Raji (cell line): Measurements from ENCODE around the gene INHBC.
A peak's percentile ranks its signal among the peaks of the same experiment; 100 is the strongest.

Source experiments
- POLR2A ChIP-seq: IDR thresholded peaks from 2 replicates; pipeline ENCODE4 v1.6.1; 2011; ENCODE audit warnings: low read depth, low read length, control low read depth; ENCODE audit not compliant: insufficient read depth

The INHBC gene

DNA sequence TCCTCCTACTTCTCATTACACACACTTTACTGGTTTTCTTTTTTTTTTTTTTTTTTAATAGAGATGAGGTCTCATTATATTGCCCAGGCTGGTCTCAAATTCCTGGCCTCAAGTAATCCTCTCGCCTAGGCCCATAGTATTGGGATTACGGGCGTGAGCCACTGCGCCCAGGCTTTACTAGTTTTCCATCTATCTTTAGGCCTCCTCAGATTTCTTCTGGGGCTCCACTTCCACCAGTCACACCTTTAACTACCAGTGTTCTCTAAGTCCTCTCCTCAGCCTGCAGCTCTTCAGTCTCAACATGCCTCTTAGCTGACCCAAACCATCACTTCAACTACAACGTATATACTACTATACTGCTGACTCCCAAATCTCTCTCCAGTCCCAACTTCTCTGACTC, 14.1 kb upstream of the INHBC start:
- TF ChIP-seq POLR2A = no peak

DNA sequence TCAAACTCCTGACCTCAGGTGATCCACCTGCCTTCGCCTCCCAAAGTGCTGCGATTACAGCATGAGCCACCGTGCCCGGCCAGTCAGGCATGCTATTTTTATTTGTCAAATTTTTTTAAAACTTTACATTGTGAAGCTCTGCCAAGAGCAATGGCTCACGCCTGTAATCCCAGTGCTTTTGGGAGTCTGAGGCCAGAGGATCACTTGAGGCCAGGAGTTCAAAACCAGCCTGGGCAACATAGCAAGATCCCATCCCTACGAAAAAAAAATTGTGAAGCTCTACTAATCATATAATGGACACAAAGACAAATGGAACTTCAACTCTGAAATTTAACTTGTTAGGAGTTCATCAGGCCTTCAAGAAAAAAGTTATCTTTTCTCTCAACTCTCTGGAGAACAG, 5.6 kb upstream of the INHBC start:
- no peak for TF ChIP-seq POLR2A

DNA sequence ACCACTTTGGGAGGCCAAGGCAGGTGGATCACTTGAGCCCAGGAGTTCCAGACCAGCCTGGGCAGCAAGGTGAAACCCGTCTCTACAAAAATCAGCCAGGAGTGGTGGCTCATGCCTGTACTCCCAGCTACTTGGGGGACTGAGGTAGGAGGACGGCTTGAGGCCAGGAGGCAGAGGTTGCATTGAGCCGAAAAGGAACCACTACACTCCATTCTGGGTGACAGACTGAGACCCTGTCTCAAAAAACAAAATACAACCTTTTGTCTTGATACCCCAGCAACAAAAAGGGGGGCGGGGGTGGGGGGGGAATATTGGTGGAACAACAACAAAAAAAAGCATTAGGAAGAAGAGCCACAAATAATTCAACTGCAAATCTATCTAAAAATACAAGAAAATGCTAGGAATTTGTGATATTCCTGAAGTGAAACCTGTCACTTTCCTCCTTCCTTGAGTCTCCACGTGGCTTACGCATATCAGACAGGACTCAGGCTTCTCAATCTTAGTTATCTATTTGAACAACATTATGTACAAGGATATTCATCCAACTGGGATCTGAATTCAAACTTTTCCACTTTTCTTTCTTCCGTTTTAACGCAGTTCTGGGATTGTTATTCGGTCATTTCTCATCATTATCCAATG, 5.0 kb upstream of the INHBC start:
- TF ChIP-seq POLR2A = no peak

DNA sequence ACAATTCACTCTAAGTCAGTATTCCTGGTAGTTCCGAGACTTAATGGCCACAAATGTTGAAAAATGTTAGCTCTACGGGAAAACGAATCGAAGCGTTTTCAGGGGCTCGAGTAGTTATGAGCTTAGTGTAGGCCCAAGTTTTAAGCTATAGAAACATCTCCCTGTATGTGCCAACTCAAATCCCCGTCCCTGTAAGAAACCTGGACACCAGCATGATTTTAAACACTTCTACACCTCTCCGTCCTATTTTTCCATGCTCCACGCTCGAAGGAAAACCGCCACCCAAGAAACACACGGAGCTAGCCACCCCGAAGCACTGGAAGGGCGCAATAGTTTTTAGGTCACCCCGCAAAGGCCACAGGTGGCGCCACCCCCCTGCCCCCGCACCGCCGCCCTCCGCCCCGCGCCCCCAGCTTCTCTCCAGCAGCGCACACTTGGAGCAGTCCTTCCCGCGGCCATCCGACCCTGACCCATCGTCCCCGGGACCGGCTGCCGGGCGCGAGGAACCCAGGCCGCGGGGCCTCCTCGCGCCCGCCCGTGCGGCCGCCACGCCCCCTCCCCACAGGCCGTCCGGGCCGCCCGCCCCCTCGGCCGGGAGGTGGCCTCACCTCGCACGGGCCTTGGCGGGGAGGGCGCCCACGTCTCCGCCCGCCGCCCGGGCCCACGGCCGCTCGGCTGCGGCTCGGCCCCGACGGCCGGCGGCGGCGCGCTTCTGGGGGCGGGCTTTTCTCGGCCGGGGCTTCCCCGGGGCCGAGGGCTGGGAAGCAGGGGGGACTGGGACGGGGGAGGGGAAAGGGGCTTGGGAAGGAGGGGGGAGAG, 4.3 kb upstream of the INHBC start:
- peak; percentile 21; the same call in 1 of the 2 replicates for TF ChIP-seq POLR2A

DNA sequence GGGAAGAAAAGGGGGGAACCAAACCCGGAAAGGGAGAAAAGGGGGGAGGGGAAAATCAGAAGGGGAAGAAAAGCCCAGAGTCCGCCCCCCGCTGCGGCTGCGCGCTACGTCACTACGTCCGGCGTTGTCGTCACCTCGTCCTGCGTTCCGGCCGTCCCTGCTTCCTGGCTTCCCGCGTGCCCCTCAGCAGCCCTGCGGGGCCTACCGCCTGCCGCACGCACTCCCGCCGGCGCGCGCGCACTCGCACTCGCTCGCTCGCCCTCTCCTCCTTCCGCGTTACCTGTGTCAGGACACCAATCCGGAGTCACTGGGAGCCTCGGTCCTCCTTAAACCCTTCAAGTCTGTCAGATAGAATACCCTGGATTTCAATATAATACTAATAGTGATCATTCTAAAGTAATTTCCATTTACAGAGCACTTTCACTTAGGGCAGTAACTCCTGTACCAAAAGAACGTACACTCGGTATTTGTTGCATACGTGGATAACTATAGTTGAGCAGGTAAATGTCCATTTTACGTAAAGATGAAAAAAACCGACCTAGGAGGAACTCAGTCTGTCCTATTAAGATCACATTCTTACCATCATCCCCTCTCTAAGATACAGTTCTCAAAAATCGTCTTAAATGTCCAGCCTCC, 3.5 kb upstream of the INHBC start, which contains the start of gene R3HDM2:
R3HDM2 (minus strand) TSS at position 113 of the 636 bp plus-strand sequence. CDS start 120,615 bp downstream, outside the sequence.
- TF ChIP-seq POLR2A = peak; percentile 97

DNA sequence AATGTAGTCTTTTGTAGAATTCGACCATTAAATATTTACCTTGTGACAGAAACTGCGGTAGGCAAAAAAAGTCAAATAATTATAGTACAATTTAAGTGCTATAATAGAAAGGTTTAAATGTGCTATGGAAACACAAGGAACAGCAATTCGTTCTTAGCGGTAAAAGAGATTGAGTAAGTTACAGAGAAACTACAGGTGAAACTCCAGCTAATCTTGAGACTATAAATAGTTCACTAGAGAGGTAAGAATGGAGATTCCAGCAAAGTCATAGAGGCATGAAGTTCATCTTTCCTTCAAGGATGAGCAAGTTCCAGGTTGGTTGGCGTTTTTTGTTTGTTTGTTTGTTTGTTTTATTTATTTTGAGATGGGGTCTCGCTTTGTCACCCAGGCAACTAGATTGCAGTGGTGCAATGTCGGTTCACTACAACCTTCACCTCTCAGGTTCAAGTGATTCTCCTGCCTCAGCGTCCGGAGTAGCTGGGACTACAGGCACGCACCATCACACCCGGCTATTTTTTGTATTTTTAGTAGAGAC, 2.9 kb upstream of the INHBC start:
- TF ChIP-seq POLR2A = no peak

DNA sequence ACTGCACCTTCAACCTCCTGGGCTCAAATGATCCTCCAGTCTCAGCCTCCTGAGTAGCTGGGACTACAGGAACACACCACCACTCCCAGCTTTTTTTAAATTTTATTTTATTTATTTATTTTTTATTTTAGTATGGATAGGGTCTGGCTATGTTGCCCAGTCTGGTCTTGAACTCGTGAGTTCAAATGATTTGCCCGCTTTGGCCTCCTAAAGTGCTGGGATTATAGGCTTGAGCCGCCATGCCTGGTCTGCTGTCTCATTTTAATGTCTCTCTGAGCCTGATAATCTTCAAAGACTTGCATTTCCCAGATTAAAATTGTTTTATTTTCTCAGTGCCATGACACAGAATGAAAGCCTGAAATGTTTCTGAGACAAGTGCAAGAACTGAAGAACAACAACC, 1.2 kb upstream of the INHBC start:
- no peak for TF ChIP-seq POLR2A

DNA sequence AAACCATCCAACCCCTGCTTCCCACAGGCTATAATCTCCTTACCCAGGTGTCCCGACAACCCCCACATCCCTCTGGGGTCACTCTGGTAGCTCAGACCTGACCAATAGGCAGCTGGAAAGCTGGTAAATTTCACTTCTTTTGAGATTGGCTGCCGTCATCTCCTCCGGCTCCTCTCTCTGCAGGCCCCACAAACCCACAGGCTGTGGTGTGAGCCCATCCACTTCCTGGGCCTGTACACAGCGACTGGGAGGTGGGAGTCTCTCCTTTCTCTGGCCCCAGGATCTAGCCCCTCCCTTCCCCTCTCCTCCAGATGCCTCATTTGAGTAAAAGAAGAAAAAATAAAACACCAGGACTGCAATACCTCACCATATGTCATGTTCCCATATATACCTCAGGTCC, 709 bp downstream of the INHBC start:
- TF ChIP-seq POLR2A = no peak

DNA sequence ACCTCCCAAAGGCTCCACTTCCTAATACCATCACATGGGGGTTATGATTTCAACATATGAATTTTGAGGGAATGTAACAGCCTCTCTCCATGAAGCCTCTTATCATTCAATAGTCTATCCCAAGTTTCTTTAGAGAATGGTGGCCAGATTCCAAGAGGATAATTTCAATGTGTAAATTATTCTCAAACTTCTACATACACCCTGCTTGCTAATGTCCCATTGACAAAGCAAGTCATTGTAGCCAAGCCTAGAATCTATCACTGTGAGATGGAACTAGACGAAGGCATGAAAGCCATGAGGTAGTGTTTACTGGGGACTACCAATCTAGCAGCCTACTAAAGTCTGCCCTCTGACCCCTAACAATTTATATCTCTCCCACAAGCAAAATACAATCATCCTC, 3.8 kb downstream of the INHBC start:
- TF ChIP-seq POLR2A = no peak

DNA sequence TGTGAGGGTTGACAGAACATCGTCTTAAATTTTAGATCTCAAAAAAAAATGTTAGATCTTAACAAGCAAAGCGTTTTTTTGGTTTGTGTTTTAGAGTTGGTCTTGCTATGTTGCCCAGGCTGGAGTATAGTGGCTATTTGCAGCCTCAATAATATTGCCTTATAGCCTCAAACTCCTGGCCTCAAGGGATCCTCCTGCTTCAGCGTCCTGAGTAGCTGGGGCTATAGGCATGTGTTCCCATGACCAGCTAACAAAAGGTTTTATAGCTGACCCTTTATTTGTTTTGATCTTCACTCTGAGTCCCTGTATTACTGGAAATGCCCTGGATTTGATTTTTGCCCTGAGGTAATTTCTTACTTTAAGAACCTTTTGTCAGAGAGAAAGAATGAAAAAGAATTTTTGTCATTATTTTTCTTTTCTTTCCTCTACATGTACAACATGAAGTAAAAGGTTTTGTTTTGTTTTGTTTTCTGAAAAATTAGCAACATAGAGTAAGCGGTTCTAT, 5.2 kb downstream of the INHBC start:
- no peak for TF ChIP-seq POLR2A

DNA sequence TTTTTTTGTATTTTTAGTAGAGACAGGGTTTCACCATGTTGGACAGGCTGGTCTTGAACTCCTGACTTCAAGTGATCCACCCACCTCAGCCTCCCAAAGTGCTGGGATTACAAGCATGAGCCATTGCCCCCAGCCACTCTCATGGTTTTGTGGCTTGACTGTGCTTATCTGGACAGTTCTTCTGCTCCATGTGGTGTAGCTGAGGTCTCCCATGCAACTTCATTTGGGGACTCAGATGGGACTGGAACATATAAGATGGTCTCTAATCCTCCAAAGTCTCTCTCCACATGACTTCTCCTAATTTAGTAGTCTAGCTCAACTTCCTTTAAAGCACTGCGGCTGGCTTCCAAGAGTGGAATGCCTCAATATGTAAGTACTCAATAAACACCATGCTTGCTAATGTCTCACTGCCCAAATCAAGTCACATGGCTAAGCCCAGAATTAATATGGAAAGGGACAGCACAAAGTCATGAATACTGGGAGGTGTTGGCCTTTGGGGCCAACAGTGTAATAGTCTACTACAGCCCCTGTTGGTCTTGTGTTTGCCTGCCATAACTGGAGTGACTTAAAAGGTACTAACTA, 7.4 kb downstream of the INHBC start:
- no peak for TF ChIP-seq POLR2A

DNA sequence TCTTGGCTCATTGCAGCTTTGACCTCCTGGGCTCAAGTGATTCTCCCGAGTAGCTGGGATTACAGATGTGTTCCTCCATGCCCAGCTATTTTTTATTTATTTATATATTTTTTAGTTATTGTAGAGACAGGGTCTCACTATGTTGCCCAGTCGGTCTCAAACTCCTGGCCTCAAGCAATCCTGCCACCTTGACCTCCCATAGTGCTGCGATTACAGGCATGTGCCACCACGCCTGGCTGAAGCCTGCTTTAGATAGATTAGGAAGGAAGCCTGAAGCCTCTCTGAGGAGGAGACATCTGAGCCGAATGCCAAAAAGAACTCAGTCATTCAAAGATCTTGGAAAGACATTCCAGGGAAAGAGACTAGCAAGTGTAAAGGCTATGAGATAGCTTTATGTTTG, 10.2 kb downstream of the INHBC start:
- TF ChIP-seq POLR2A = no peak

DNA sequence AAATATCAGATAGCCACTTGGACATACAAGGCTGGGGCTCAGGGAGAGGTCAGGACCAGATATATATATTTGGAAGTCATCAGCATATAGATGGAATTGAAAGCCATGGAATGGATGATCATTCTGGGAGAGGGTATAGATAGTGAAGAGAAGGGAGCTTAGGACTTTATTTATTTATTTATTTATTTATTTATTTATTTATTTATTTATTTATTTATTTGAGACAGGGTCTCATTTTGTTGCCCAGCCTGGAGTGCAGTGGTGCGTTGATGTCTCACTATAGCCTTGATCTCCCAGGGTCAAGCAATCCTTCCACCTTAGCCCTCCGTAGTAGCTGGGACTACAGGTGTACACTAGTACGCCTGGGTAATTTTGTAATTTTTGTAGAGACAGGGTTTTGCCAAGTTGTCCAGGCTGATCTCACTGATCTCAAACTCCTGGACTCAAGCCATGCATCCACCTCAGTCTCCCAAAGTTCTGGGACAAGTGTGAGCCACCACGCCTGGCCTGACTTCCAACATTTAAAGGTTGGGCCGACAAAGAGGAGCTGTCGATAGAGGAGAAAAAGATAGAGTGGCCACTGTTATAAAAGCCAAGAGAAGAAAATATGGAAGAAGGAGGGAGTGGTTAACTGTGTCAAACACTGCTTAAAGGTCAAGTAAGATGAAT, 11.8 kb downstream of the INHBC start:
- TF ChIP-seq POLR2A = no peak

DNA sequence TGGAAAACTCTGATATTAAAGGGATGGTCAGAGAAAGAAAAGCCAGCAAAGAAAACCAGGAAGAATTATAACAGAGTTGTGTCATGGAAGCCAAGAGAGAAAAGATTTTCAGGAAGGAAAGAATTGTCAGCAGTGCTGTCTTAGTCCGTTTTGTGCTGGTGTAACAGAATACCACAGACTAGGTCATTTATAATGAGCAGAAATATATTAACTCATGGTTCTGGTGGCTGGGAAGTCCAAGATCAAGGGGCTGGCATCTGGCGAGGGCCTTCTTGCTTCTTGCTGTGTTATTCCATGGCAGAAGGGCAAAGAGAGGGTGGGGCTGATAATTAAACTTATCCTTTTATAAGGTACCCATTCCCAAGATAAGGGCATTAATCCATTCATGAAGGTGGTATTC, 14.1 kb downstream of the INHBC start:
- no peak for TF ChIP-seq POLR2A

DNA sequence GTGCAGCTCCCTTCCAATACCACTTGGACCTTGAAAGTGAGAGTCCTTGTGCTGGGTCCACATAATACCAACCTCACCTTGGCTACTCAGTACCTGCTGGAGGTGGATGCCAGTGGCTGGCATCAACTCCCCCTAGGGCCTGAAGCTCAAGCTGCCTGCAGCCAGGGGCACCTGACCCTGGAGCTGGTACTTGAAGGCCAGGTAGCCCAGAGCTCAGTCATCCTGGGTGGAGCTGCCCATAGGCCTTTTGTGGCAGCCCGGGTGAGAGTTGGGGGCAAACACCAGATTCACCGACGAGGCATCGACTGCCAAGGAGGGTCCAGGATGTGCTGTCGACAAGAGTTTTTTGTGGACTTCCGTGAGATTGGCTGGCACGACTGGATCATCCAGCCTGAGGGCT, 14.8 kb downstream of the INHBC start:
- TF ChIP-seq POLR2A = no peak

DNA sequence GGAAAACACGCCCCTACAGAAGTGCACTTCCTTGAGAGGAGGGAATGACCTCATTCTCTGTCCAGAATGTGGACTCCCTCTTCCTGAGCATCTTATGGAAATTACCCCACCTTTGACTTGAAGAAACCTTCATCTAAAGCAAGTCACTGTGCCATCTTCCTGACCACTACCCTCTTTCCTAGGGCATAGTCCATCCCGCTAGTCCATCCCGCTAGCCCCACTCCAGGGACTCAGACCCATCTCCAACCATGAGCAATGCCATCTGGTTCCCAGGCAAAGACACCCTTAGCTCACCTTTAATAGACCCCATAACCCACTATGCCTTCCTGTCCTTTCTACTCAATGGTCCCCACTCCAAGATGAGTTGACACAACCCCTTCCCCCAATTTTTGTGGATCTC, 15.5 kb downstream of the INHBC start:
- TF ChIP-seq POLR2A = no peak
